GM18867 (cell line): ENCODE results near the gene PI16.

Source experiments
- ATAC-seq: cut with Tn5 transposase; IDR thresholded peaks from one replicate; pipeline ENCODE4 v1.9.1; 2021; ENCODE audit warnings: mild to moderate bottlenecking, moderate library complexity; ENCODE audit not compliant: unreplicated experiment

The PI16 gene

DNA sequence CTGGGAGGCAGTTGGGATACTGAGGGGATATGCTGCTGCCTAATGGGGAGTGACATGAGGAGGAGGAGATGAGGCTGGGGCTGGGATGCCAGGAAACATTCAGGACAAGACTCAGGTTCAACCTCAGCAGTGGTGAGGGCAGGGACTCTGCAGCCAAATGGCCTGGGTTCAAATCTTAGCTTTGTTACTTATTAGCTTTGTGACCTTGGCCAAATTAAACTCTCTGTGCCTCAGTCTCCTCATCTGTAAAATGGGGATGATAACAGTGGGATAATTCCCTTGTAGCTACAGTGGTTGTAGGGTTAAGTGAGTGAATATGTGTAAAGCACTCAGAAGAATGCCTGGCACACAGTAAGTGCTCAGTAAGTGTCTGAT lies 1.9 kb downstream of the PI16 start:
- no peak for ATAC-seq

- no peak for ATAC-seq
Measured at GRCh38 chr6:36957773-36958271, 3.3 kb downstream of the PI16 start.

- no peak for ATAC-seq
Measured at GRCh38 chr6:36958775-36959554, 4.4 kb downstream of the PI16 start.

- no peak for ATAC-seq
Measured at GRCh38 chr6:36959555-36960250, 5.2 kb downstream of the PI16 start.

DNA sequence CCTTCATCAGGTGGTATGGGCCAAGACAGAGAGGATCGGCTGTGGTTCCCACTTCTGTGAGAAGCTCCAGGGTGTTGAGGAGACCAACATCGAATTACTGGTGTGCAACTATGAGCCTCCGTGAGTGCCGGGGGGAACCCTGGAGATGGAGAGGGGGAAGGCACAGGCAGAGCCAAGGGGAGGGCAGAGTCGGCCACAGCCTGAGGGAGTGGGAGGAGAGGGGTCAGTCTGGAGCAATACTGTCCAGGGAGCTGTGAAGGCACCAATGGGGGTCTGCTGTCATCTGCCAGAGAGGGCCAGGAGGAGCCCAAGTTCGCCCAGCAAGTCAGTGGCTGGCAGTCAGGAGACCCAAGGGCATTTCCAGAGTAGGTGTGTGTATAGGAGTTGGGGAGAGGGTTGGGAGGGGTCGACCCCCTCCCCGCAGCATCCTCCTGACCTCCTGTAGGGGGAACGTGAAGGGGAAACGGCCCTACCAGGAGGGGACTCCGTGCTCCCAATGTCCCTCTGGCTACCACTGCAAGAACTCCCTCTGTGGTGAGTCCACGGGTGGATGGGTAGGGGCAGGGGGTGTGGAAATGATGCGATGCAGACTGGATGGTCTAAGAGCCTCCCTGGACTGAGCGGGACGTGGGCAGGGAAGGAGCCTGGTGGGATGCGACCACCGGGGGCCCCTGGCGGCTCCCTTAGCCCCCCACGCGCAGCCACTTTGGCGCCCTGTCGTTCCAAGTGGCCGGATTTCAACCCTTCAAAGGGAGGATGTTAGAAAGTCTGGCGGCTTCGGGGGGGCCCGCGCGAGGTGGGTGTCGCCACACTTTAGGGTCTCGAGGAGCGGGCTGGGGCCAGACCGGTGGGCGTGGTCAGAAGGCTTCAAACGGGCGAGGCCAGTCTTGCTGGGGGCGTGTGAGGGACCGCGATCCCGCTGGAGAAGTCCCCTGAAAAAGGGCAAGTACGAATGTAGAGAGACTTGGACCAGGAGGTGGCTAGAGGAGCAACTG lies 7.2 kb downstream of the PI16 start:
- ATAC-seq = no peak

GRCh38 chr6:36962874-36963273 lies 8.3 kb downstream of the PI16 start:
- ATAC-seq = no peak

DNA sequence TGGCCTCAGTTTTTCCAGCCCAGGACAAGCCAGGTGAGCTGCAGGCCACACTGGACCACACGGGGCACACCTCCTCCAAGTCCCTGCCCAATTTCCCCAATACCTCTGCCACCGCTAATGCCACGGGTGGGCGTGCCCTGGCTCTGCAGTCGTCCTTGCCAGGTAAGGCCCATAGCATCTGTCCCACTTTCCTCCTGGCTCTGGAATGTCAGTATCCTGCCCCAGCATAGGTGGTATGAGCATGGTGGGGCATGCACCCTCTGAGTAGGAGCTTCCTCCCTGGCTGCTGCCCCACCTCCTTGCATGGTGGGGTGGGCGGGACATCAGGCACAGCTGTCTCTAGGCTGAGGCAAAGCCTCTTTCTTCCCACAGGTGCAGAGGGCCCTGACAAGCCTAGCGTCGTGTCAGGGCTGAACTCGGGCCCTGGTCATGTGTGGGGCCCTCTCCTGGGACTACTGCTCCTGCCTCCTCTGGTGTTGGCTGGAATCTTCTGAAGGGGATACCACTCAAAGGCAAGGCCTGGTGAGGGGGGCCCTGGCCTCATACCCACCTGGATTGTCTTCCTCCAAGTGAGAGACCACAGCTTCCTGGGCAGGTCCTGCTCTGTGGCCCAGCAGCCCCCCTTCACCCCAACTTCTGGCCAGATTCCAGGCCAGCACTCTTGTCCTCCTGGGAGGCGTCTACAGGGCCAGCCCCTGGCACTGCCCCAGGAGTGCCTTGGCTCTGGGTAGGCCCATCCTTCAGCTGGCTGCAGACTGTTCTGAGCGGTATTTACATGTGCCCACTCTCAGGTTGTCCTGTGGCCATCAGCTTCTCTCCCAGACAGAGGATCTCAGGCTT lies 9.1 kb downstream of the PI16 start:
- ATAC-seq = no peak

DNA sequence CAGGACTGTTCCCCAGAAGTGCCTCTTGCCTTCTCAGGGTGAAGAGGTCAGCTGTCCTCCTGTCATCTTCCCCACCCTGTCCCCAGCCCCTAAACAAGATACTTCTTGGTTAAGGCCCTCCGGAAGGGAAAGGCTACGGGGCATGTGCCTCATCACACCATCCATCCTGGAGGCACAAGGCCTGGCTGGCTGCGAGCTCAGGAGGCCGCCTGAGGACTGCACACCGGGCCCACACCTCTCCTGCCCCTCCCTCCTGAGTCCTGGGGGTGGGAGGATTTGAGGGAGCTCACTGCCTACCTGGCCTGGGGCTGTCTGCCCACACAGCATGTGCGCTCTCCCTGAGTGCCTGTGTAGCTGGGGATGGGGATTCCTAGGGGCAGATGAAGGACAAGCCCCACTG lies 9.8 kb downstream of the PI16 start:
- no peak for ATAC-seq

DNA sequence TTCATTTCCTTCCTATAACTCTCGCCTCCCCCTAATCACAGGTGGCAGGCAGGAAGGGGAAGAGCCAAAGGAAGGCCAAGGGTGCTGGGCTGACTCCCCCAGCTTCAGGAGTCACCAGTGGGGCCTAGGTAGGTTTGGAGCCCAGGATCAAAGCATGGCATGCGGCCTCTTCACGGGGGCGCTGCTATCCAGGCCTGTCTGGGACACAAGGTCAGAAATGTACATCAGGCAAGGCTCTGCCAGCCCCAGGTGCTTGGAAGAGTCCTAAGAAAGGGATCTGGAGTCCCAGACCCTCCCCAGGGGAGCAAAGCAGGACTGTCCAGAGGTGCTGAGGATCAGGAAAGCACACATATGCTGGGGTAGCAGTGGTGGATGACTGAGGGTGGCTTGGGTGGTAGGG lies 10.4 kb downstream of the PI16 start:
- no peak for ATAC-seq

- ATAC-seq = no peak
Measured at GRCh38 chr6:36967301-36967700, 12.8 kb downstream of the PI16 start.

GRCh38 chr6:36967757-36968156 lies 13.2 kb downstream of the PI16 start:
- ATAC-seq = no peak

GRCh38 chr6:36968266-36968977 lies 13.9 kb downstream of the PI16 start:
- no peak for ATAC-seq

GRCh38 chr6:36969240-36969691 lies 14.7 kb downstream of the PI16 start:
- ATAC-seq = no peak

DNA sequence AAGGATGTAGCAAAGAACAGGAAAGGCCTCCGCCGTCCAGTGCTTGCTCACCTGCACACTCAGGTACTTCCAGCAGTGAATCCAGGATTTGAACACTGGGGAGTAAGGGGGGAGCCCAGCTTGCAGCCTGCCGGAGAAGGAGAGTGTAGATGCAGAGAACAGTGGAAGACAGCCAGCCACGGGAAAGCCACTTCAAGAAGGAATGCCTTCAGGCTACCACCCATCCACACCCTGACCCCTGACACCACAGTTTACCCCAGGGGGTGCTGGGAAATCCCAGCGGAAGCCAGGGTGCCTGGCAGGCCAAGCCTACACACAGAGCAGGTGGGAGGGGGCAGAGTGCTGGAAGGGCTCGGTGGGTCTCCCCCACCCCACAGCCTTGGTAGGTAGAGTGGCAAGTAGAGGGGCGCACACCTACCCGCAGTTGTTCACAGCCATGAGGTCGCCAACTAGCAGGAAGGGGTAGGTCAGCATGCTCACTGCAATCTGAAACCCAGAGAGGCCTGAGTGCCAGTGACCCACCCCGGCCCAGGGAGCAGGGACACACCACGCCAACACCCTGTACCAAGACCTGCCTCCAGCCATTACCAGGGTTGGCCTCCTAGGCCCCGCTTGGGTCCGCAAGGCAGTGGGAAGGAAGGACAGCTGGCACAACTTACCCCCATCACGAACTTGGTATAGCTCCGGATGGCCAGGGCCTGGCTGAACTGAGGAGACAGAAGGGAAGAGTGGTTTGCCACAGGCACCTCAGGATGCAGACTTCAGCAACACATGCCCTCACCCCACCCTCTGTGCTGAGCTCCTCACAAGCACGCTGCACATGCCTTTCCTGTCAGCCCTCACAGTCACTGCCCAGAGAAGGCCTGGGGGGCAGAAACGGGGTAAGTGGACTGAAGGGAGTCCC lies 15.7 kb downstream of the PI16 start:
- ATAC-seq = no peak

DNA sequence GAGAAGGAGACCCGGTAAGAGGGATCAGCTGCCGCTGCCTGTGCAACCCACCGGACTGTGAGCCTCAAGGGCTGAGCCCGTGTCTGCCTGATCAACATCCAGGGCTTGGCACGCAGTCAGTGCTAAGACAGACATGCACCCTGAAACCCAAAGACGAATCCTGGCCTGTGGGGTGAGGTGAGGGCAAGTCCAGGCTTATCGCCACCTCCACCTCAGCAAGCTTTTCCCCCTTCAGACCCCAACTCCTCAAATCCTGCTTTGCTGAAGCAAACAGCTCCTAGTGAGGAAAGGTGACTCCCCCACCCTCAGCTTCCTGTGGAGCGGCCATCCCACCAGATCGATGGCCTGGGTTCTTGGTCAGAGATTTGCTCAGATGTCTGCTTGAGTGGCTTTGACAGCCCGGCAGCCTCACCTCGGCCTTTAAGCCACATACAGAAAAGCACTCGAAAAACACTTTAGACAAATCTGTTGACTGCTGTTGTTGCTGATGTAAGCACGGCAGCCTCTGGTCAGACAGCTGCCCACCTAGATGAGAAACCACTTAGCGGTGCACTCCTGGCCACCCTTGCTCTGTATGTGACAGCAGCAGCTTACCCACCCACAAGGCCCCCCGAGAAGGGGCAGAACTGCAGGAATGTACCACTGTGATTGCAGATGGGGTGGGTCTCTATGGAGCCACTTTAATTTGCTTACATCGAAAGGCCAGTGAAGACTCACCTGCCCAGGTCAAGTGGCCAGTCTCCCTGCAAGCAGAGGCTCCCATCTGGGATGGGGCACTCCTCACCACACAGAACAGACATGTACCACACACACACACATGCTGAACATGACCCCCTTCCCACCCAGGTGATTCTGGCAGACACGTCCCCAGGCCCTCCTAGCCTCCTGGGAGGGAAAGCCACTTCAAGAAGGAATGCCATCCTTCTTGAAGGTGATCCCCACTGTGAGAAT lies 16.6 kb downstream of the PI16 start:
- no peak for ATAC-seq

DNA sequence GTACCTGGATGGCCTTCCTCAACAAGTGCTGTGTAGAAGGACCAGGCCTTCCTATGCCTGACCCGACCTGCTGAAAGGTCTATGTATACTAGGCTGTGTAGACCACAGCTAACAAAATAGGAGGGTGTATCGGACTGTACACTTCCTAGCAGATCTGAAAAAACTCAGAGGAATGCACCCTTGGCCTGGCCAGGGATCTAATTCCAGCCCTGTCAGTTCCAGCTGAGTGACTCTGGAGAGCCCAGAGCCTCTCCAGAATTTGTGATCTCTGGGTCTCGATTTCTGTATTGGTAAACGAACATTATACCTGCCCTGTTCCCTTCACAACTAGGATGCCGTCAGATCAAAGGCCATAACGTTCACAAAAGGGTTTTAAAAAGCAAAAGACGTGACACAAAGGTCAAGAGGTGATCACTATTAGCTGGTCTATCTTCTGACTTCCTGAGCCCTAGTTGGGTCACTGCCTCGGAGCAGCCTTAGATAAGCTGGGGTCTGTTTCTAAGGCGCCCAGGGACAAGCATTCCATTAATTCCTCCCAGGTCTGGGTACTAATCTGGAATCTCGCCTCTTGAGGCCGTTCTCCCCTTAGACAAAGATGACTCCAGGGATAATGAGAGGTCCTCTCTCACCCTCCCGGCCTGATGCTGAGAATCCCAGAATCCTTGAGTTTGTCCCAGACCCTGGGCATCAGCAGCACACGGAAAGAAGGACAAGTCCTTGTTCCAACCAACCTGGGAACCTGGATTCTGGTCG lies 17.6 kb downstream of the PI16 start:
- ATAC-seq = no peak

- ATAC-seq = no peak
Measured at GRCh38 chr6:36973190-36973589, 18.7 kb downstream of the PI16 start.
